ENCODE measurements around the gene TSPO2. TPM values are rescaled to one million over a fixed set of nuclear protein-coding genes. Genes with fewer than 3 reads are reported as not detected.

TSPO2 gene
- total RNA-seq, 1 donor from 2014 or later, result not detected

DNA sequence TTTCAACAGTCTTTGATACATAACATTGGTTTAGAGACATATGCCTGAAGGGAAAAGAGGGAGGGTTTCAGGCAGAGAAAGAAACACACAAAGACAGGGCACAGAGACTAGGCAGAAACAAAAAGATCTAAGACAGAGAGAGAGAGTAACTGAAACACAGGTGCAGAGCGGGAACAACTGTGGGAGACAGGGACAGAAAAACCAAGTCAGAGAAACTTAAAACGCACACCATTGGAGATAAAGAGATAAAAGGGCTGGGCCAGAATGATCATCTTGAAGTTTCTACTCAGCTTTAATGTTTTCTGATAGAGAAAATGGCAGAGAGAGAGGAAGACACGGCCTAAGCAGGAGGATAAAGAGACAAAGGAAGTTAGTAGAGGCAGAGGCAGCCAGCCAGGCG is 15.0 kb upstream of the TSPO2 start:
- Histone ChIP-seq H3K9me3 (no peaks in the 10 kb centered on the region), H3K36me3 (no peaks in the 10 kb centered on the region), H3K27ac (peak overlapping the region; percentile 76), H3K27me3 (no peaks in the 10 kb centered on the region), H3K4me3 (peak overlapping the region; percentile 46 to 55), H3K4me1 (peaks cover 16% of the 10 kb centered on the region)
- no peak for DNase-seq (ENCODE audit: extremely low spot score in 2 of 2)
- intact Hi-C loops (cut with DNase I), result no loop called here
- TF ChIP-seq POLR2AphosphoS5 (IDR thresholded peaks at IDR 0.05; ENCODE audit: insufficient read depth in 1 of 2, low read depth in 1 of 2) (no peak), POLR2A (IDR thresholded peaks at IDR 0.05) (no peak)
- TF ChIP-seq, protein P1, sequence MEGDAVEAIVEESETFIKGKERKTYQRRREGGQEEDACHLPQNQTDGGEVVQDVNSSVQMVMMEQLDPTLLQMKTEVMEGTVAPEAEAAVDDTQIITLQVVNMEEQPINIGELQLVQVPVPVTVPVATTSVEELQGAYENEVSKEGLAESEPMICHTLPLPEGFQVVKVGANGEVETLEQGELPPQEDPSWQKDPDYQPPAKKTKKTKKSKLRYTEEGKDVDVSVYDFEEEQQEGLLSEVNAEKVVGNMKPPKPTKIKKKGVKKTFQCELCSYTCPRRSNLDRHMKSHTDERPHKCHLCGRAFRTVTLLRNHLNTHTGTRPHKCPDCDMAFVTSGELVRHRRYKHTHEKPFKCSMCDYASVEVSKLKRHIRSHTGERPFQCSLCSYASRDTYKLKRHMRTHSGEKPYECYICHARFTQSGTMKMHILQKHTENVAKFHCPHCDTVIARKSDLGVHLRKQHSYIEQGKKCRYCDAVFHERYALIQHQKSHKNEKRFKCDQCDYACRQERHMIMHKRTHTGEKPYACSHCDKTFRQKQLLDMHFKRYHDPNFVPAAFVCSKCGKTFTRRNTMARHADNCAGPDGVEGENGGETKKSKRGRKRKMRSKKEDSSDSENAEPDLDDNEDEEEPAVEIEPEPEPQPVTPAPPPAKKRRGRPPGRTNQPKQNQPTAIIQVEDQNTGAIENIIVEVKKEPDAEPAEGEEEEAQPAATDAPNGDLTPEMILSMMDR (IDR thresholded peaks at IDR 0.05), result no peak

DNA sequence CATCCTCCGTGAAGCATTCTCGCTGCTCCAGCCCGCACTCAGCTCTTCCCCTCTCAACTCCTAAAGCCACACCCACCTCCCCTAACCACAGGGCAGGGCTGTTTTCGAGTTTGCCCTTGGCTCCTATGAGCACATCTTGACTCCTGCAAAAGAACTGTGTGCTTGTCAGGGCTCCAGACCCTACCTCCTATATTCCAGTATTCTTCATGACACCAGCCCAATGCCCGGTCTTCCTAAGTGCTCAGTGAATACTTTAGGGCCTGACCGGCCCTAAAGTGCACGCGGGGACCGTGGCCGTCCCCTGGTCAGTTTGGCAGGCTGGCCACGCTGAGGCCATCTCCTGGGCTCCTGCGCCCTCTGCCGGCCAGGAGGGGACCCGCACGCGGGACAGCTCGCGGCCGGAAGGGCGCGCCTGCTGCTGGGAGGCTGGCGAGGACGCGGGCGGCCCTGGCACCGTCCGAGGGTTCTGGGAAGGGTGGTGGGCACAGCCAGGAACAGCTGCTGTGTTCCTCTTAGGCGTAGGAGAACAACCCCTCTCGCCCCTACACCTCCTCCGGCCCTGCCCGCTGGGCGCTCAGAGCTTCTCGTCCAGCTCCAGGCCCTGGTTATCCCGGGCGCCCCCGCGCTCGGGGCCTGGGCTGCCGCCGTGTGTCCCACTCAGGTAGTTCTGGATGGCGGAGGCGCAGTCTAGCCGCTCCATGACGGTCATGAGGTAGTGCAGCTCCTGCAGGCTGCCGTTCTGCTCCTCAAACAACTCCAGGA is 14.3 kb upstream of the TSPO2 start:
- DNase-seq (ENCODE audit: extremely low spot score in 2 of 2), result no peak
- Histone ChIP-seq H3K9me3 (no peaks in the 10 kb centered on the region), H3K36me3 (no peaks in the 10 kb centered on the region), H3K4me1 (peaks cover 16% of the 10 kb centered on the region), H3K4me3 (peak overlapping the region; percentile 46 to 55), H3K27me3 (no peaks in the 10 kb centered on the region), H3K27ac (peak overlapping the region; percentile 76)
- TF ChIP-seq POLR2A (IDR thresholded peaks at IDR 0.05) (no peak), POLR2AphosphoS5 (IDR thresholded peaks at IDR 0.05; ENCODE audit: insufficient read depth in 1 of 2, low read depth in 1 of 2) (peak in 1 of 2 donors; percentile 13)
- TF ChIP-seq, protein P1 (IDR thresholded peaks at IDR 0.05), result peak; percentile 92 to 97 (median 97)
- intact Hi-C loops (cut with DNase I), result no loop called here

DNA sequence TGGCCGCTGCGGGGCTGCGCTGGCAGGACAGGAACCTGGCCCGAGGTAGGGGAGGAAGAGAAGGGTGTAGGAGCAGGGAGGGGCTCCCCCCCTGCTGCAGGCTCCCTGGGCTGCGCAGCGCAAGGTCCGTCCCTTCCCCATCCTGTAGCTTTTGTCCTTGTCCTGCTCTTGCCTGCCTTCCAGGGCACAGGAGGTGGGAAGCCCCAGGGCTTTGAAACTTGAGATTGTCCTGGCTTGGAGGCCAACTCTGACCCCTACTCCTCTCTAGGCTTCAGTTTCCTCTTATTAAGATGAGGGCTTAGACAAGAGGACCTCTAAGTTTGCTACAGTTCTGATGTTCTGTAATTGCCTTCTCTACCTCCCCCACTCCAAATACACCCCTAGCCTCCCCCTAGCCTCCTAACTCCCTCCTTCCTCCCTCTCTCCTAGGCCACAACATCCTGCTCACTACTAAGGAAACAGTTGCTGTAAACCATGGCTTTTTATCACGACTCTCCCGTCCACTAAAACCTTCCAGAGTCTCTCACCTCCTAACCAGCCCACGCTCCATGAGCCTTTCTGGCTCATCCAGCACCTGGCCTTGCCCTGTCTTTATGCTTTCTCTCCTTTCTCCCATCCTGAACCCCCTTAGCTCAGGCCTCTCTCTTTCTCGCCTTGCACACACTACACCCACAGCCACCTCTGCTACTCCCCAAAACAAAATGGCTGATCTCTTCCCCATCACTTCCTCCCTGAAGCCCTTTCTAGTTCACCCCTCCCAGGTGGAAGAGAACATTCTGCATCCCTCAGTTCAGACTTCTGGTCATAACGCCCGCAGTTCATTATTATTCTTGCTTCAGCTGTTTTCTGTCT is 13.5 kb upstream of the TSPO2 start:
- H3K36me3 ChIP-seq, result no peaks in the 10 kb centered on the region
- no peaks in the 10 kb centered on the region for H3K27me3 ChIP-seq
- DNase-seq (ENCODE audit: extremely low spot score in 2 of 2), result no peak
- H3K9me3 ChIP-seq, result no peaks in the 10 kb centered on the region
- peak overlapping the region; percentile 76 for H3K27ac ChIP-seq
- H3K4me3 ChIP-seq, result peak overlapping the region; percentile 46 to 55
- peaks cover 16% of the 10 kb centered on the region for H3K4me1 ChIP-seq
- TF ChIP-seq POLR2AphosphoS5 (IDR thresholded peaks at IDR 0.05; ENCODE audit: insufficient read depth in 1 of 2, low read depth in 1 of 2) (no peak), POLR2A (IDR thresholded peaks at IDR 0.05) (no peak)
- TF ChIP-seq, protein P1 (IDR thresholded peaks at IDR 0.05), result no peak
- intact Hi-C loops (cut with DNase I), result no loop called here

DNA sequence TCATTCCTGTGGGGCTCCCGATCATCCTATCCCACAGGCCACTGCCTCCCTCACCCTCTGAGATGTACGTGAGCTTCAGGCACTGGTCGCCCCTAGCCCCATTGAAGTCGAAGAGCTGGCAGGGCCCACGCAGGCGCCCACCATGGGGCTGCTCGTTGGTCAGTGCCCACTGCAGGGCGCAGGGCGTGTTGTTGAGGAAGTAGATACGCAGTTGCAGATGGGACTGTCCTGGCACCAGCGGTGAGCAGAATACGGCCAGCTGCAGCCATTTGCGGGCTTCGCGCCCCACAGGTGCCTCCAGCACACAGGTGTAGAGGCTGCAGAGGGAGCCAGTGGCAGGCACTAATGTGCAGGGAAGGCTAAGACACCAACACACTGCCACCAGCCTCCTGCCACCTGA is 9.4 kb upstream of the TSPO2 start:
- Histone ChIP-seq H3K9me3 (no peaks in the 10 kb centered on the region), H3K4me3 (no peak overlapping the region), H3K36me3 (no peaks in the 10 kb centered on the region), H3K4me1 (peaks cover 7% of the 10 kb centered on the region), H3K27me3 (no peaks in the 10 kb centered on the region), H3K27ac (no peak overlapping the region)
- intact Hi-C loops (cut with DNase I), result no loop called here
- DNase-seq (ENCODE audit: extremely low spot score in 2 of 2), result no peak
- TF ChIP-seq POLR2A (IDR thresholded peaks at IDR 0.05), result no peak
- TF ChIP-seq POLR2AphosphoS5 (IDR thresholded peaks at IDR 0.05; ENCODE audit: insufficient read depth in 1 of 2, low read depth in 1 of 2), result no peak
- TF ChIP-seq, protein P1 (IDR thresholded peaks at IDR 0.05), result no peak
